ENCODE results near the gene KCNQ1OT1.
A peak's percentile ranks its signal among the peaks of the same experiment; 100 is the strongest.

The KCNQ1OT1 gene

DNA sequence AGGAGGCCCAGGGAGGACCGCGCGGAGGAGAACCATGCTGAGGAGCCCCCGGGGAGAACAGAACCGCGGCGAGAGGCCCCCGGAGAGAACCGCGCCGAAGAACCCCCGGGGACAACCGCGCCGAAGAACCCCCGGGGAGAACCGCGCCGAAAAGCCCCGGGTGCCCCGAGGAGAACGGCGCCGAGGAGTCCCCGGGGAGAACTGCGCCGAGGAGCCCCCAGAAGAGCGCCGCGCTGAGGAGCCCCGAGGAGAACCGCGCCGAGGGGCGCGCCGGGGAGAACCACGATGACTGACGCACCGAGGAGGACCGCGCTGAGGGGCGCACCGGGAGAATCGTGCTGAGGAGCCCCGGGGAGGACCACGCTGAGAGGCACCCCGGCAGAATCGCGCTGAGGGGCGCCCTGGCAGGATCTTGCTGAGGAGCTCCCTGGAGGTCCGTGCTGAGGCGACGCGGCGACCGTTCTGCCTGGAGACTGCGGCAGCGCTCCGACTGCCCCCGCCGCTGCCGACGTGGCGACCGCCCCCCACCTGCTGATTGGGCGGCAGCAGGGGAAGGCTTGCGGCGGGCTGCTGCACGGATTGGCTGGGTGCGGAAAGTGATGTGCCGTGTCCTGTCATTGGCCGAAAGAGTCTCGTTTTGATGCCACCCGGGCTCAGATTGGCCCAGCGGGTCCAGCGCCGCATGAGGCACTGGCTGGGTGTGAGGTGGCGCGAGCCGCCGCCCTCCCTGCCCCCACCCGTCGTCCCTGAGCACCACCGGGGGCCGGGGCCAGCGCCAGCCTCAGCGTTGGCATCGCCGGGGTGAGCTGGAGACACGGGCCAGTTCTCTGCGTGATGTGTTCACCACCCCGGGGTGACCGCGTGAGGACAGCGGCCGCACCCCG is at the start of gene KCNQ1OT1:
Gene KCNQ1OT1 (minus strand): TSS at position 464 of the 884 bp plus-strand sequence.
- Histone ChIP-seq H3K4me1 (ENCODE audit: insufficient read depth, low read length, poor library complexity, severe bottlenecking) (peaks cover 67% of the 10 kb centered on the region), H4K20me1 (ENCODE audit: insufficient read depth, low read length, poor library complexity, severe bottlenecking) (peaks cover 41% of the 10 kb centered on the region), H3K9me2 (replicated peaks; ENCODE audit: low read depth, low read length) (no peaks in the 10 kb centered on the region), H3K4me2 (ENCODE audit: low read depth, low read length, poor library complexity, severe bottlenecking) (peak within 1 kb of the TSS; percentile 88), H3K9ac (ENCODE audit: low read depth, low read length, poor library complexity, severe bottlenecking) (peak within 1 kb of the TSS; percentile 95), H3K27me3 (ENCODE audit: insufficient read depth, low read length, poor library complexity, severe bottlenecking) (no peaks in the 10 kb centered on the region), H3F3A (ENCODE audit: low read depth) (no peaks in the 10 kb centered on the region; the same call in 1 of the 2 replicates), H3K9me3 (ENCODE audit: insufficient read depth, low read depth, low read length) (no peaks in the 10 kb centered on the region), H2AFZ (ENCODE audit: low read length) (no peak within 1 kb of the TSS; the same call in 1 of the 2 replicates), H3K4me3 (ENCODE audit: low read length, poor library complexity, severe bottlenecking) (peak within 1 kb of the TSS; percentile 77), H3K79me2 (ENCODE audit: insufficient read depth, low read length) (peaks cover 48% of the 10 kb centered on the region), H3K36me3 (ENCODE audit: insufficient read depth, low read length) (no peaks in the 10 kb centered on the region)
- TF ChIP-seq, protein P1, sequence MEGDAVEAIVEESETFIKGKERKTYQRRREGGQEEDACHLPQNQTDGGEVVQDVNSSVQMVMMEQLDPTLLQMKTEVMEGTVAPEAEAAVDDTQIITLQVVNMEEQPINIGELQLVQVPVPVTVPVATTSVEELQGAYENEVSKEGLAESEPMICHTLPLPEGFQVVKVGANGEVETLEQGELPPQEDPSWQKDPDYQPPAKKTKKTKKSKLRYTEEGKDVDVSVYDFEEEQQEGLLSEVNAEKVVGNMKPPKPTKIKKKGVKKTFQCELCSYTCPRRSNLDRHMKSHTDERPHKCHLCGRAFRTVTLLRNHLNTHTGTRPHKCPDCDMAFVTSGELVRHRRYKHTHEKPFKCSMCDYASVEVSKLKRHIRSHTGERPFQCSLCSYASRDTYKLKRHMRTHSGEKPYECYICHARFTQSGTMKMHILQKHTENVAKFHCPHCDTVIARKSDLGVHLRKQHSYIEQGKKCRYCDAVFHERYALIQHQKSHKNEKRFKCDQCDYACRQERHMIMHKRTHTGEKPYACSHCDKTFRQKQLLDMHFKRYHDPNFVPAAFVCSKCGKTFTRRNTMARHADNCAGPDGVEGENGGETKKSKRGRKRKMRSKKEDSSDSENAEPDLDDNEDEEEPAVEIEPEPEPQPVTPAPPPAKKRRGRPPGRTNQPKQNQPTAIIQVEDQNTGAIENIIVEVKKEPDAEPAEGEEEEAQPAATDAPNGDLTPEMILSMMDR (conservative IDR thresholded peaks at IDR 0.05; ENCODE audit: low read length): no peak
- TF ChIP-seq EZH2phosphoT487 (IDR thresholded peaks at IDR 0.05; ENCODE audit: borderline replicate concordance): no peak

- no peaks in the 10 kb centered on the region for H4K20me1 ChIP-seq (ENCODE audit: insufficient read depth, low read length, poor library complexity, severe bottlenecking)
- no peaks in the 10 kb centered on the region for H3K9me3 ChIP-seq (ENCODE audit: insufficient read depth, low read depth, low read length)
- no peak for TF ChIP-seq EZH2phosphoT487 (IDR thresholded peaks at IDR 0.05; ENCODE audit: borderline replicate concordance)
- TF ChIP-seq, protein P1 (conservative IDR thresholded peaks at IDR 0.05; ENCODE audit: low read length): no peak
- H3K4me3 ChIP-seq (ENCODE audit: low read length, poor library complexity, severe bottlenecking): no peak overlapping the region
- no peak overlapping the region for H3K4me2 ChIP-seq (ENCODE audit: low read depth, low read length, poor library complexity, severe bottlenecking)
- H3K36me3 ChIP-seq (ENCODE audit: insufficient read depth, low read length): no peaks in the 10 kb centered on the region
- H3F3A ChIP-seq (ENCODE audit: low read depth): no peaks in the 10 kb centered on the region
- peaks cover 4% of the 10 kb centered on the region for H3K4me1 ChIP-seq (ENCODE audit: insufficient read depth, low read length, poor library complexity, severe bottlenecking)
- H3K9ac ChIP-seq (ENCODE audit: low read depth, low read length, poor library complexity, severe bottlenecking): no peak overlapping the region
- no peaks in the 10 kb centered on the region for H3K27me3 ChIP-seq (ENCODE audit: insufficient read depth, low read length, poor library complexity, severe bottlenecking)
- H2AFZ ChIP-seq (ENCODE audit: low read length): no peak overlapping the region
- H3K79me2 ChIP-seq (ENCODE audit: insufficient read depth, low read length): no peaks in the 10 kb centered on the region
- no peaks in the 10 kb centered on the region for H3K9me2 ChIP-seq (replicated peaks; ENCODE audit: low read depth, low read length)
Observed at GRCh38 chr11:2748814-2749554, 49.2 kb upstream of the KCNQ1OT1 start.

- Histone ChIP-seq H3F3A (ENCODE audit: low read depth) (no peaks in the 10 kb centered on the region), H4K20me1 (ENCODE audit: insufficient read depth, low read length, poor library complexity, severe bottlenecking) (no peaks in the 10 kb centered on the region), H3K9ac (ENCODE audit: low read depth, low read length, poor library complexity, severe bottlenecking) (no peak overlapping the region), H2AFZ (ENCODE audit: low read length) (no peak overlapping the region), H3K9me3 (ENCODE audit: insufficient read depth, low read depth, low read length) (no peaks in the 10 kb centered on the region), H3K27me3 (ENCODE audit: insufficient read depth, low read length, poor library complexity, severe bottlenecking) (no peaks in the 10 kb centered on the region), H3K4me1 (ENCODE audit: insufficient read depth, low read length, poor library complexity, severe bottlenecking) (no peaks in the 10 kb centered on the region), H3K79me2 (ENCODE audit: insufficient read depth, low read length) (no peaks in the 10 kb centered on the region), H3K9me2 (replicated peaks; ENCODE audit: low read depth, low read length) (no peaks in the 10 kb centered on the region), H3K36me3 (ENCODE audit: insufficient read depth, low read length) (no peaks in the 10 kb centered on the region), H3K4me2 (ENCODE audit: low read depth, low read length, poor library complexity, severe bottlenecking) (no peak overlapping the region), H3K4me3 (ENCODE audit: low read length, poor library complexity, severe bottlenecking) (no peak overlapping the region)
- TF ChIP-seq, protein P1 (conservative IDR thresholded peaks at IDR 0.05; ENCODE audit: low read length): no peak
- TF ChIP-seq EZH2phosphoT487 (IDR thresholded peaks at IDR 0.05; ENCODE audit: borderline replicate concordance): no peak
Observed at GRCh38 chr11:2748061-2748813, 48.4 kb upstream of the KCNQ1OT1 start.

Measured in Loucy (cell line).